Midbrain (tissue), 1 donor: ENCODE measurements around the gene SORCS1.

ENCODE experiments used
- DNase-seq: peaks from one replicate; lab custom pipeline; 2025; lab: John Stamatoyannopoulos, UW

The SORCS1 gene

DNA sequence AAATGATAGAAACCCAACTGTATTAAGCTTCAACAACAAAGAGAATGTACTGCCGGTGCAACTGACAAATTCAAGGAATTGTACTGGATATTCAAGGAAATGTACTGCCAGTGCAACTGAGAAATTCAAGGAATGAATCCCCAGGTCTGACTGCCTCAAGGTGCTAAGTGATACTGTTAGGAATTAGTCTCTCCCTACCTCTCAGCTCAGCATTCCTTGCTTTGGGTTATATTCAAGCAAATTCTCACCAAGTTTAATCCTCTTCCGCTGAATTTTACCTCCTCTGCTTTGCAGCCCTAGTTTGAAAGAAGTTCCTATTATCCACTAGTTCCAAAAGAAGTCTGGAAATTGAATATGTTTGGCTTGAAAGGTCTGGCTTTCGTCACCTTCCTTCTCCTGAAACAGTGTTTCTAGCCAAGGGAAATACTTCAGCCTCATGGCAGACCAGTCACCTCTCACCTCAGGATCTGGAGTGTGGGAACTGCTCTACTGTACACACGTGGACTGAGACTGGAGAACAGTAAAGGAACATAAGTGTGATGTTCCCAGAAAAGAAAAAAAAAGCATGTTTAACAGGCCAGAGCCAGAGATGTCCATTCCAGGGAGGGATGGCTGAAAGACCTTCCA, 60.4 kb downstream of the SORCS1 start:
- no peak for DNase-seq

DNA sequence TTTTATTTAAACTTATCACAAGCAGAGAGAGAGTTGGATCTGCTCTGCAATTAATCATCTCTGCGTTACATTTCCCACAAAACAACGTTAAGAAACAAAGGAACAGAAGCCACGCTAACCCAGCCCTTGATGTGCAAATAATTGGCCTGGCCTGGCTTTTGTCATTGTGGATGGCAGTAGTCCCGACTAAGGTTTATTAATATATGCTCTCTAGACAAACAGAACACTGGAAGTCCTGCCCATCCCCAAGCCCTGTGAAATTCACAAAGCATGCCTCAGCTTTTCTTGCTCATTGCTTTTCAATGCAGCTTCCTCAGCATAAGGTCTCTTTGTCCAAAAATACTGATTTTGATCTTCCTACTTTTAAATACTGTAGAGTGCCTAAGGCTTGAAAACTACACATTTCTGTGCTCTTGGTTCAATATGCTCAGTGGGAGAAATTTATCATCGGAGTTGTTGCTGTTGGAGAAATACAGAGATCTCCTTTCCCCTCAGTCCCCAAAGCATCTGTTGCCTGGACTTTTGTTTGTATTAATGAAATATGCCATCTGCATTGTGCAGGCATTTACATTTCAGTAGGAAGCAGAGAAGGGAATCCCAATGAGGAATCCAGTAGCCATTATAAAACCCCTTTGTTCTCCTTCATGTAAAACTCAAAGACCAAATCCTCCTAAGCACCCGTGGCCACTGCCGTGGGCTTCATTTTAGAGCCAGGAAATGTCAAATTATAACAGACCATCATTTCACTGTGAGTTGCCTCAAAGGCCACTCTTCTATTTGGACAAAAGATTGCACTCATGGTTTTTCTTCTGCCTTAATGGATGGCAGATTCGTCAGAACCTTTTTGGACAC, 61.1 kb downstream of the SORCS1 start:
- DNase-seq = no peak

DNA sequence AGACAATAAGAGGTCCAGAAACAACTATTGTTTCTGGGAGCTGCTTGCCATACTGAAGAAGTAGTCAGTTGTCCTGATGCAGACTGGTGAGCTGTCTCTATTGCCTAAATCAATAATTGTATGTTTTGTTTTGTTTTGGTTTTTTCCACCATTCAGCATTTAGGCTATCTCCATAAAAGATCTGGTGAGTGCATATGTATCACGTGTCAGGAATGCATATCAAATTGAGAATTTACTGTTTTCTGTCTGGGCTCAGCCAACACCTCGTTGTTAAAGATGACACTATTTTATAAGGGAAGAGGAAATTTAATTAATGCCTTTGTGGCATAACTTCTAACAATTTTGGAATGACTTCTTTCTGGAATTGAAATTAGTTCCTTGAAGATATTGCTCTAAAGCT, 66.2 kb downstream of the SORCS1 start:
- DNase-seq = no peak

DNA sequence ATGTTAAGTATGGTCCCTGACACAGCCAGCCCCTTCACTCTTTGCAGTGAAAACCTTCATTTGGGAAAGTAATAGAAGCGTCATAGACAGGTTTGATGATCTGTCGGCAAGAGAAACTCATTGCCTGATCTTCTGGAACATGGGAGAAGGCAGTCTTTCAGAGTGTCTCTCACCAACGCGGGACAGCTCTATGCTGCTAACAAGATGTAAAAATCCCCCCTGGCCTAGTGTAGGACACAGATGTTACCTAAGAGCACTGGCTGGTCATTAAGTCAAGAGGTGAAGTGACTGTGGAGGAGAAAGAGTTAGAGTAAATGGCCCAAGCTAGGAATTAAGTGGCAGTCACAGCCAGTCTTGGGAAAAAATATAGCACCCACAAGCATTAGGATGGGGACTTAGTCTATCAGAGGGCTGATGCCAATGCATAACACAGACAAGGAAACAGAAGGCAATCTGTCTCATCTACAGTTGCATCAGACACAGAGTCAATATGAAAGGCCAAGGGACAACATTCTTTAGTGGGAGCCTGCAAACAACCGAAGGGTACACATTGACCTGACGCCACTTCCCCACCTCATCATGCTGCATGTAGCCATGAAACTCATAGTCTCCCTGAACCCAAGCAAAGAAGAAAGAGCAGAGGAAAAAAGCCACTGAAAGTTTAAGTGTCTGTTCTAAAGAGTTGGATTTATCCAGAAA, 69.5 kb downstream of the SORCS1 start:
- DNase-seq = no peak

DNA sequence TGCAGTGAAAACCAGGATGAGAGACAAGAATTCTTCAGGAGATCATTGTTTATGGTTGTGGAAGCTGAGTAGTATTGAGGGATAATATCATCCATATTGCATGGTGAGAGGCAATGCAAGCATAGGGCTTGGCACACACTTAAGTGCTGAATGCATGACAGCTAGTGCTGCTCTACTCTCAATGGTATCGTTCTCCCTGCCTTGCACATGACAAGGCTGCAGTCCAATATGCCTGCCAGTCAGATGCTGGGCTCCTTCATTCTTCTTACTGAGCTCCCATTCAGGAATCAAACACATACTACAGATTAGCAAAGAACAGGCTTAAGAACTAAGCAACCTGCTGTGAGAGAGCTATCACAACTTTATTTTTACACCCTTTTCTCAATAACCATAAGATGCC, 72.2 kb downstream of the SORCS1 start:
- no peak for DNase-seq

DNA sequence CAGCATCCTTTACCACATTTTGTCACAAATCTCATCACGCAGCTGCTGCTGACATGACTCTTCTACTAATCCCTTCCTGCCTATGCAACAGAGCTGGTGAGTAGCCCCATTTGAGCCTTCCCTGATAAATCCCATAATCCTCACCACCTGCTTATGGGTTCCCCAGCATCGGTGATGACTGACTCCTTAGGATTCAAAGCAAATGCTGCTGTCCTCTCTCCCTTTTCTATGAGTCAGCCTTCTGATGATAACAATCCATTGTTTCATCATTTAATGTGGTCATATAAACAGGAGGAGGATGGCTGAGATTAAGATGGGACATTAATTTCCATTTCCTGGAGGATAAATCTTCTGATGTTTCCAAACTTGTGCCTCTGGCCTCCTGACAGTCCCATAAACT, 73.4 kb downstream of the SORCS1 start:
- no peak for DNase-seq

DNA sequence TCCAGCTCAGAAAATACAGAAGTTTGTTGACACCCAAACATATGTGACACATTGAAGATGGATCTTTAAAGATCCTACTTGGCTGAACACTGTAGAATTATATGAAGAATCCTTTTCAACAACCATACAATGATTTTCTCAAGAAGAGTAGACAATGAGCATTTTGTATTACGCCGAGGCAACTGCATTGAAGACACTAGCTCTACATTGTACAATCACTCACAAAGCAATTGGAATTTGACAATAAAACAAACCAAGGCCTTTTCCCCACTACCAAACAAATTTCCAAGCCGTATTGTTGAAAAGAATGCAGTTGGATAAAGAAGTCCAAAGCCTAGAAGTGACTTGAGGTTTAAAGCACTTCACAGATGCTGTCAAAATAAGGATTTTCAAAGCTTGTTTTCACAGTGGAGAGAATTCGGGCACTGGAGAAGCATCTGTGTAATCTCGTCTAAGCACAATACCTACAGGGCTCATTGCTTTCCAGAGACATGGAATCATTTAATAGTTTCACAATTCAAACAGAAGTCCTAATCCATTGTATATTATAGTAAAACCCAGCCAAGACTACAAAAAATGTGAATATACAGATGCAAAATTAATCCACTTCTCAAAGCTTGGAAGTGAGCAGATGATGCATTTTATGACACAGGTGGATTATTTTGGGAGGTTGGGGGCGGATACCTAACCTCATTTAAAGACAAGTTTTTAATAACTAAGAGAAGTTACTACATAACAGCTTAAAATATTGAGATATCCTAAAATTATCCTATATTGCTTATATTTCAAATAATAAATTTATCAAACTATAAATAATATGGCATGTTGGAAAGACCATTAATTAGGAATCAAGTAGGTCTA, 78.6 kb downstream of the SORCS1 start:
- DNase-seq = peak; percentile 5

DNA sequence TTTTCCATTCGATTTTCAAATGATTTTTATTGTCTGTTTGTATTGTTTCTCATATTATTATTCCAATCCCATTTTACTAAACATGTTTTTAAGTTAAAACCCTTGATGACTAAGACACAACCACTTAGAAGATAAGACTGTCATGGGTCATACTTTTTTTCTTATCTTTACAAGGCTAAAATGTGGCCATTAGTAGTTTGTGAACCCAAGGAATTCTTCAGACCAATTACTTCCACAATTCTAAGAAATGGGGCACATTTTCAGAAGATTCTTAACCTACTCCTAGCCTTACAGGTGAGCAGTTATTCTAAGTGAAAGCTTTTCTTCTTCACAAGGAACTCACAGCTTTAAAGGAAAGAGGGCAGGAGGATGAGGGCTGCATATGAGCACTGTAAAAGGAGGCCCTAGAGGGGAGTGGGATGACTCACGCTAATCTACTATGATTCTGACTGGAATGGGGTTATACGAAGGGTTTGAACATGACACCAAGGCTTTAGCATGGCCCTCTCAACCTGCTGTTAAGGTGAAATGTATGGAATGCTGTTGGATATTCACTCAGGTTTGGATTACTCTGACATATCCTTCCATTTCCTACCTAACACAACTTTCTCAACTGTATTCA, 81.0 kb downstream of the SORCS1 start:
- DNase-seq = no peak

DNA sequence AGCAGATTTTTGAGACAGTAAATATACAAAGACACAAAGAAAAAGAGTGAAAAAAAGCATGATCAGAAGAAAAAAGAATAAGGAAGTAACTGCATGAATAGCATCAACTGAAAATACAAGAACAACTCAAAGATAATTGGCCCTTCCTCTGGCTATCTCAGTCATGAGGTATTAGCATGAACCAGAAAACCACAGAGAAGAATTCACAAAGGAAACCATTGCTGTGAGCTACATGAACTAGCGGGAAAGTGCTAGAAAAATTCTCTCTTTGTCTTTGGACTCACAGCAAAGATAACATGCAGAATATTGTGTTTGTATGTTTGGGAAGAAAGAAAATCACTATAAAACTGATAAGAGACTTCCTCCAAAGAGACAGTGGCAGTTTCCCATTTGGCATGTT, 82.9 kb downstream of the SORCS1 start:
- no peak for DNase-seq

DNA sequence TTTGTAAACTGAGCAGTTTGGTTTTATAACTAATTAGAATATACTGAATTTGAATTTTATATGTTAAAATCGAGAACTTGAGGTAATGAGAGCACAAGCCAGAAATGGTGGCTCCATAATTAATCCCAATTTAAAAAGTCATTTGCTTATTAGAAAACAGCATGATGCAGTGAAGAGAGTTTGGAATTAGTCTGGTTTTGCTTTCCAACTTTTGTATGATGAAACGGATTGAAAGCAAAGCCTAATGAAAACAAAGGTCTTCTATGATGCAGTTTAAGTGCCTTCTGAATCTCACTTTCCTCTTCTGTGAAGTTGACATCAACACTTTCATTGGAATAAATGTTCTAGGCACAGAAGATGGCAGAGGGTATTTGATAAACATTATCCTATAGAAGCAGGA, 89.4 kb downstream of the SORCS1 start:
- DNase-seq = no peak

DNA sequence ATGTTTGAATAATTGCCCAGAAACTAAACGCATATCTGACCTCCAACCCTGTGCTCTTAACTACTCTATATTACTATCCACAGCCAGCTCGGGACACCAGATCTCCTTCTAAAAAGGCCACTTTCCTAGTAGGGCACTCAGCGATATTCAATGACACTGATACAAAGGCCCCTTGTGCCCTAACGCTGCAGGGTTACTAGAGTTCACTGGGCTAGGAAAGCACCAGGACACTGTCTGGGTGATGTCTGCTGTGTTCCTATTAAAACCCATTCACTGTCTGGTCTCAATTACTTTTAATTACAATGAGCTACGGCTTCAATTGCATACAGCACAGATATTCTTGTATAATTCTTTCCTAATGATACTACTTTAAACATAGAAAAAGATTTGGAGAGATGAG, 91.7 kb downstream of the SORCS1 start:
- no peak for DNase-seq

DNA sequence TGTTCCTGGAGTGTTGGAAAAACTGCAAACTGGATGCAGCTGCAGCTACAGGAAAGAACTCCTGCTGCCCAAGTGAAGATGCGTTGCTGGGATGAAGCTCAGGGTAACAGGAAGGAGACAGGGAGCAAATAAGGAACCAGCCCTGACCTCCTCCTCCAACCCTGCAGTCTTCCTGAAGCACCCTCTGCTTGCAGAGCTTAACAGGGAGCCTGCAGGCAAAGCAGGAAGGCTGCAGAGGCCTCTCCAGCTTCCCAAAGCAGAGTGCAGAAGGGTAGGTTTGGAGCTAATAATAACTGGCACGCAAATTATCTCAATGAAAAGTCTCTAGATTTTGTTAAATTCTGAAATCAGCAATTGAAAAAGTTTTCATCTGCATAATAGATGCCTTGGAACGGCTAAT, 92.5 kb downstream of the SORCS1 start:
- DNase-seq = no peak

DNA sequence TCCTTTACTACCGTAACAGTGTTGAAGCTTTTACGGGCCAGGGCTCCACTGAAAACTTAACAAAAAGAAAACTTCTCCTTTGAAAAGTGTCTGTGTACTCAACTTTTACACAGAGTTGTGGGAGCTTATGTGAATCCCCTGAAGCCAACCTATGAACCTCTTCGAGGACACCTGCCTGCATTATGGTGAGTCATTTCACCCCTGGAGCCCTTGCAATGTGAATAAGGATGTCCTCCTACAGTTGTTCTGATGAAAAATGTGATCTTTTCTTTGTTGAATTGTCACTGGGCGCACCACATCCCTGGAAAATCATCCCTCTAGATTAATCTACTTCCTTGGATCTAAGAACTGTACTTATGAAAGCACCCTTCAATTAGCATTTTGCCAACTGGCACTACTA, 93.2 kb downstream of the SORCS1 start:
- no peak for DNase-seq

DNA sequence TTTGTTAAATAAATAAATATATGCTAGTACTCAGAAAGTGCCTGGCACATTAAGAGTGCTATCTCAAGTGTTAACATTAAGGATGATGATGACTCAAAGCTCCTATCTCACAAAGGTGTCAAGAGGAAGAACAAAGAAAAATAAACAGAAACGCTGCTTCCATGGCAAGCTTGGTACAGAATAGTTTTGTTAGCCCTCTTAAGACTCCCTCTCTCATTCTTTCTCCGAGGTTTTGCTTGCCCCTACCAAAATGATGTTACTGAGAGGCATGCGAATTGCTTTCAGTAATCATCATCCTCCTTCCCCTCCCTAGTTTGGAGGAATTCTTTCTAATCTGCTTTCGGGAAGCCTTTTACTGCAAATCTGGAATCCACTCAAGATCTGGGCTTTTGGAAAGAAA, 96.7 kb downstream of the SORCS1 start:
- DNase-seq = no peak

DNA sequence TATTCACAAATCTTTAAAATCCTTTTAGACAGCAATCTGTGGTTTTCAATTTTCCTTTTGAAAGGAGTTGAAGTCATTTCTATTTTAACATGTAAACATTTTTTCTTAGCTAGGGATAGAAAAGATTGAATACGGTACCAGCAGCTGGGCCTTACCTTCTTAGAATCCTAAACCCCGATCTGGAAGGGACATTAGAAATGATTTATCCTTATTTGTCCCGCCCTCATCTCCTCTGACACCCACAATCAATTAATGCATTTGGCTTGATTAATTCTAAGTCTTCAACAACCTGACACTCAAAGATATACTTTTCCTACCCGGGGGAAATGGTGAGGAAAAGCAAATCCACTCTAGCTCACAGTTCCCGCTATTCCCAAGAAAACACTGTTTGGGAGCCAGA, 100.4 kb downstream of the SORCS1 start:
- DNase-seq = no peak

DNA sequence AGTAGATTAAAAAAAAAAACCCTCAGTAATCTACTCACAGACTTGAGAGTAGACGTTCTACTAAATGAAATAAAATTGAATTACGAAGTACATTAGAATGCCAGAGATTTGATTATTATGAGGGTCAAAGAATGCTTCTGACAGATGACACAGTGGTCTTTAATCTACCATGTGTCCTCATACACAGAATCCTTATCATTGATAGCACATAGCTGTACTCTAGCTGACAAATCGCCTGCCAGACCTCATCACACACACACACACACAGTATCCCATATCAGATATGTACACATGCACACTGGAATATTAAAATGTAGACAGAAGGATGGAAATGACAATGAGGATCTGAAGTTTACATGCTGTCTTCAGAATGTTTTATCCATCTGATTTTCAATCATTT, 104.6 kb downstream of the SORCS1 start:
- no peak for DNase-seq

DNA sequence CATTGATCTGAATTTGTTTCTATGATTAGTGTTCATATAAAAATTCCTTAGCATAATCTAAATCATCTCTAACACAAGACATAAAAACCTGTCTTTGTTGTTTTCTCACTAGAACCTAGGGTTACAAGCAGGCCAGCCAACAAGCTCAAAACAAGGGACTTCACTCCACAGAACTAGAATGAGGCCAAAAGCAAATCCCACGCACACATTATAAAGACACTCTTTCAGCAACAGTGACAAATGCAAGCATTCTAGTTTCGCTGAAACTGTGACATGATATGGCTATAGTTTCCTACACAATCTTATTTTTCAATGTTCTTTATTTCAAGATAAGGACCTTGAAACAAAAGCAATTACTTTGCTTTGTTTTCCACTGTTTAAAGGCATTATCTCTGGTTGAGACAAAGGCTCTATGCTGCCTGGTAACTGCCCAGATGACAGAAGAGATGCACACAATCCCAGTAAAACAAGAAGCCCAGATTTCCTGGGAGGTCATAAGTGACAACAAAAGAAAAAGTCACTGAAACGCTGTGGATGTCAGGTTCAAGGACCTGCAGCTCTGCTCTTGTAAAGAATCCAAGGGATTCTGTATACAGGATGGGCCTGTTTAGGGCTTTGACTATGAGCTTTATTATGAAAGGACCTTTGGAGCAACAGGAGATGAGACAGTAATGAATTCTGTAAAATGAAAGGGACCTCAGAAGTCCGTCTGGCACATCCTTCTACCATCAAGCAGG, 105.3 kb downstream of the SORCS1 start:
- DNase-seq = no peak

DNA sequence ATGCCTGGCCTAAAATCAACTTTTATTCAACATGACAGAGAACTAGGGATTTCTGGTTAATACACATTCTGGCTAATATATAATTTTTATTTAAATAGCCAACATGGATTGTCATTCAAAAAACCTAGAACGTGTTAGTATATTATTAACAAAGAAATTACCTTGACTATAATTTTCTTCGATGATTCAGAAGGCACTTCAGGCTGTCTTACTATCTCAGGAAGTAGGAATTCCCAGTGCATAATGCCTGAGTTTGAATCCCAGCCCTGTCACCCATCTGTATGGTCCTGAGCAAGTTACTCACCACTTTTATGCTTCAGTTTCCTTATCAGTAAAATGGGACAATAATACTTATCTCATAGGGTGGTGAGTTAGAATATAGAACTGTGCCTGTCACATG, 106.2 kb downstream of the SORCS1 start:
- DNase-seq = no peak

DNA sequence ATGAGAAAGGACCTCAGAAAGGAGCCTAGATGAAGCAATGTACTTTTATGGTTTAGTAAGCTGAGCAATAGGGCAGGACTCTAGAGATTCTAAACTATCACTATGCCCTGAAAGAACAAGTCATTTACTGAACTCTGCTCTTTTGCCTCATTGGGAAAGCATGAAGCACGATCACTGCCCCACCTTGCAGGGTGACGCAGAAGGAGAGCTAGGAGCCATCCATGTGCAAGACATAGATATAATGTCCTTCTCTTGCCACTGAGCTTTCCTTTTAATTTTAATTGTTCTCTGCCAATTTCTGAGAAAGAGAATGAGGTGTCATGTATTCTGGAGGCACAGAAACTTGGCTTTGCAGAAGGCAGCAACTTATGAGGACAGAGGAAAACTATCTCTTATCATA, 108.3 kb downstream of the SORCS1 start:
- no peak for DNase-seq

DNA sequence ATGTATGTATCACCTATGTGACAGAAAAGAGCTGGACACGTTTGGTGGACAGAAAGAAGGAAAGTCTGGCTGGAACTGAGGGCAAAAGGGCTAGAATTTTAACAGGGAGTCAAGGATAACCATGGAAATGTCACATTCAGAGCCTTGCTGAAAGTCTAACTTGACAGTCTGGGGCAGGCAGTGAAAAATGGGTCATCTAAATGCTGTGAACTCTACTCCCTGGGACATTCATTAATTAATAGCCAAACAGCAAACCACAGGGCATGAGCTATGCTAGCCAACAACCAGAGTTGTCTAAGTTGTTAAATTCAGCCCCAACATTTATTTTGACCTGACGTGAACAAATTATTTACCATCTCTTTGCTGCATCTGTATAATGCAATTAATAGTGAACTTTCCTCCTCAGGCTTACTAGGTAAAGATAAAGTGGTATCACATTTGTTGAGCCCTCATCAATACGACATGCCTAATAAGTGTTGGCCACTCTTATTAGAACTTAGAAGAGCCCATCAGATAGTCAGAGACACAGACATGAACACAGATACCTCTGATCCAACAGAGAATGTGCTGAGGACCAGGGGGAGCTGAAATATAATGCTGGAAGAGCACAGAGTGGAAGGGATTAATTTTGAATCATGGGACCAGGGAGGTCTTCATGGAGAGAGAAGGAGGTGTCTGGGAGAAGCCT, 109.9 kb downstream of the SORCS1 start:
- no peak for DNase-seq
